ENCODE data around the gene SIRPD.
A peak's percentile ranks its signal among the peaks of the same experiment; 100 is the strongest.
"Not testable (repeated sequence)": the region's sequence is repeated elsewhere in the genome, so short reads cannot be mapped to it uniquely, and the experiment has no call there.

SIRPD gene

GRCh38 chr20:1557605-1558004, at the start of gene SIRPD:
TSS of gene SIRPD (minus strand) at chr20:1557705. CDS start at chr20:1557653, 52 bp downstream.
- DNase-seq, result no peak

GRCh38 chr20:1600736-1601135, 43.2 kb upstream of the SIRPD start:
- DNase-seq, result no peak

- peak in 1 of 2 donors; percentile 27 for DNase-seq
Observed at GRCh38 chr20:1595333-1595732, 37.8 kb upstream of the SIRPD start.

GRCh38 chr20:1588533-1589460, 31.3 kb upstream of the SIRPD start:
- peak in 1 of 2 donors; percentile 42 for DNase-seq

GRCh38 chr20:1587781-1588532, 30.5 kb upstream of the SIRPD start:
- no peak for DNase-seq

- DNase-seq, result no peak
Observed at GRCh38 chr20:1579488-1579887, 22.0 kb upstream of the SIRPD start.

- DNase-seq, result no peak
Observed at GRCh38 chr20:1577906-1578305, 20.4 kb upstream of the SIRPD start.

GRCh38 chr20:1577313-1577712, 19.8 kb upstream of the SIRPD start:
- not testable (repeated sequence) for DNase-seq

GRCh38 chr20:1576641-1577040, 19.1 kb upstream of the SIRPD start:
- no peak for DNase-seq

GRCh38 chr20:1576003-1576402, 18.5 kb upstream of the SIRPD start:
- DNase-seq, result not testable (repeated sequence)

- DNase-seq, result not testable (repeated sequence)
Observed at GRCh38 chr20:1571583-1571982, 14.1 kb upstream of the SIRPD start.

GRCh38 chr20:1569415-1569881, 11.9 kb upstream of the SIRPD start:
- DNase-seq, result no peak

GRCh38 chr20:1568163-1568490, 10.6 kb upstream of the SIRPD start:
- no peak for DNase-seq

- no peak for DNase-seq
Observed at GRCh38 chr20:1567392-1568162, 10.1 kb upstream of the SIRPD start.

GRCh38 chr20:1566701-1567100, 9.2 kb upstream of the SIRPD start:
- DNase-seq, result no peak

GRCh38 chr20:1565461-1565860, 8.0 kb upstream of the SIRPD start:
- DNase-seq, result no peak

- no peak for DNase-seq
Observed at GRCh38 chr20:1563598-1563997, 6.1 kb upstream of the SIRPD start.

- no peak for DNase-seq
Observed at GRCh38 chr20:1562622-1563021, 5.1 kb upstream of the SIRPD start.

GRCh38 chr20:1561350-1561749, 3.8 kb upstream of the SIRPD start:
- no peak for DNase-seq

GRCh38 chr20:1555952-1556351, 1.6 kb downstream of the SIRPD start:
- no peak for DNase-seq

- DNase-seq, result no peak
Observed at GRCh38 chr20:1539816-1540419, 17.6 kb downstream of the SIRPD start.

- no peak for DNase-seq
Observed at GRCh38 chr20:1538655-1539054, 18.9 kb downstream of the SIRPD start.

GRCh38 chr20:1537731-1538058, 19.8 kb downstream of the SIRPD start:
- peak; percentile 11 to 27 for DNase-seq

Data from hippocampal formation (tissue), 2 donors.